Mesenchymal stem cell (in vitro differentiated cells and primary cell): ENCODE results near the gene IMP4.

ENCODE experiments used
- DNase-seq: peaks from one replicate; pipeline ENCODE4 v3.0.0-alpha.2; 2013
- H2AFZ ChIP-seq: one replicate; pipeline ENCODE4 v1.6.1; 2013; ENCODE audit warnings: low read depth, mild to moderate bottlenecking, control low read depth, inconsistent platforms, low read length, moderate library complexity
- H2AK5ac ChIP-seq: 2 replicates; pipeline ENCODE4 v1.6.1; 2013; ENCODE audit warnings: low read length, moderate library complexity, mild to moderate bottlenecking, inconsistent platforms; ENCODE audit not compliant: severe bottlenecking
- H2BK120ac ChIP-seq: one replicate; pipeline ENCODE4 v1.6.1; 2013; ENCODE audit warnings: low read depth, mild to moderate bottlenecking, inconsistent platforms, low read length, moderate library complexity
- H2BK12ac ChIP-seq, 2 experiments: one replicate each; pipeline ENCODE4 v1.6.1; 2013; ENCODE audit warnings: inconsistent platforms in 2 of 2, low read length in 2 of 2, mild to moderate bottlenecking in 2 of 2, moderate library complexity in 2 of 2, control low read depth in 1 of 2
- H2BK15ac ChIP-seq: one replicate; pipeline ENCODE4 v1.6.1; 2013; ENCODE audit warnings: mild to moderate bottlenecking, low read depth, inconsistent platforms; ENCODE audit not compliant: poor library complexity, severe bottlenecking
- H2BK5ac ChIP-seq: 2 replicates; pipeline ENCODE4 v1.6.1; 2013; ENCODE audit warnings: low read depth, mild to moderate bottlenecking, low read length, control low read depth, inconsistent platforms; ENCODE audit not compliant: poor library complexity, severe bottlenecking
- H3K14ac ChIP-seq, 2 experiments: one replicate each; pipeline ENCODE4 v1.6.1; 2013; ENCODE audit warnings: inconsistent platforms in 2 of 2, low read length in 2 of 2, control low read depth in 1 of 2, mild to moderate bottlenecking in 1 of 2, moderate library complexity in 1 of 2
- H3K18ac ChIP-seq, 2 experiments: one replicate each; pipeline ENCODE4 v1.6.1; 2013; ENCODE audit warnings: inconsistent platforms in 2 of 2, low read length in 2 of 2, control low read depth in 1 of 2, low read depth in 1 of 2, mild to moderate bottlenecking in 1 of 2
- H3K23ac ChIP-seq, 2 experiments: one replicate each; pipeline ENCODE4 v1.6.1; 2013; ENCODE audit warnings: inconsistent platforms in 2 of 2, low read length in 2 of 2, mild to moderate bottlenecking in 2 of 2, moderate library complexity in 2 of 2, control low read depth in 1 of 2
- H3K27ac ChIP-seq: 2 replicates; pipeline ENCODE4 v1.5.1; 2013; ENCODE audit warnings: mild to moderate bottlenecking, moderate library complexity, low read length, control low read depth, inconsistent platforms; ENCODE audit not compliant: poor library complexity, severe bottlenecking
- H3K27me3 ChIP-seq, 2 experiments: 2 replicates each; pipeline versions ENCODE4 v1.6.1 to v1.7.0; 2013; ENCODE audit warnings: low read length in 2 of 2, mild to moderate bottlenecking in 2 of 2, moderate library complexity in 2 of 2, control low read depth in 1 of 2, inconsistent platforms in 1 of 2; ENCODE audit not compliant: control insufficient read depth in 1 of 2, insufficient read depth in 1 of 2
- H3K36me3 ChIP-seq, 2 experiments: 2 replicates each; pipeline versions ENCODE4 v1.6.1 to v1.7.0; 2013; ENCODE audit warnings: low read length in 2 of 2, control low read depth in 1 of 2, inconsistent platforms in 1 of 2, low read depth in 1 of 2, mild to moderate bottlenecking in 1 of 2; ENCODE audit not compliant: insufficient read depth in 2 of 2, control insufficient read depth in 1 of 2
- H3K4ac ChIP-seq, 2 experiments: one replicate each; pipeline ENCODE4 v1.6.1; 2013; ENCODE audit warnings: inconsistent platforms in 2 of 2, low read length in 2 of 2, mild to moderate bottlenecking in 2 of 2, moderate library complexity in 2 of 2, control low read depth in 1 of 2, low read depth in 1 of 2
- H3K4me1 ChIP-seq: 2 replicates; pipeline ENCODE4 v1.6.1; 2013; ENCODE audit warnings: low read depth, low read length, control low read depth; ENCODE audit not compliant: control insufficient read depth, insufficient read depth
- H3K4me2 ChIP-seq: 2 replicates; pipeline ENCODE4 v1.6.1; 2013; ENCODE audit warnings: low read length, mild to moderate bottlenecking, inconsistent platforms; ENCODE audit not compliant: poor library complexity, severe bottlenecking
- H3K4me3 ChIP-seq, 2 experiments: 2 replicates each; pipeline versions ENCODE4 v1.5.1 to v1.7.0; 2013; ENCODE audit warnings: low read length in 2 of 2, mild to moderate bottlenecking in 2 of 2, control low read depth in 1 of 2, low read depth in 1 of 2; ENCODE audit not compliant: insufficient read depth in 1 of 2
- H3K79me1 ChIP-seq: replicated peaks from 2 replicates; pipeline ENCODE4 v1.6.1; 2013; ENCODE audit warnings: mild to moderate bottlenecking, control low read depth, low read length, inconsistent platforms; ENCODE audit not compliant: poor library complexity, severe bottlenecking
- H3K9ac ChIP-seq: 2 replicates; pipeline ENCODE4 v1.7.0; 2013; ENCODE audit warnings: mild to moderate bottlenecking, low read length, moderate library complexity
- H3K9me3 ChIP-seq: 2 replicates; pipeline ENCODE4 v1.7.0; 2013; ENCODE audit warnings: mild to moderate bottlenecking, low read length; ENCODE audit not compliant: control insufficient read depth
- H4K8ac ChIP-seq: one replicate; pipeline ENCODE4 v1.6.1; 2013; ENCODE audit warnings: inconsistent platforms, mild to moderate bottlenecking, low read length, moderate library complexity
- H4K91ac ChIP-seq: one replicate; pipeline ENCODE4 v1.6.1; 2013; ENCODE audit warnings: mild to moderate bottlenecking, low read length, inconsistent platforms
- WGBS: methylation state at CpG from one replicate; pipeline ENCODE4 v1.1.7; 2013; ENCODE audit warnings: mixed read lengths; 5-methylcytosine and 5-hydroxymethylcytosine counted together

IMP4 gene

GRCh38 chr2:130363479-130363878 is 20.8 kb downstream of the IMP4 start:
- no peak overlapping the region for H3K9ac ChIP-seq
- H3K27me3 ChIP-seq, result no peaks in the 10 kb centered on the region
- H3K4me3 ChIP-seq, result no peak overlapping the region
- no peak overlapping the region for H3K23ac ChIP-seq
- no peak overlapping the region for H2AK5ac ChIP-seq
- no peak overlapping the region for H3K4me2 ChIP-seq
- H3K4ac ChIP-seq, result no peak overlapping the region
- no peak for DNase-seq
- H3K79me1 ChIP-seq, result no peaks in the 10 kb centered on the region
- no peak overlapping the region for H2BK15ac ChIP-seq
- H3K27ac ChIP-seq, result no peak overlapping the region
- H4K8ac ChIP-seq, result no peak overlapping the region
- H3K36me3 ChIP-seq, result no peaks in the 10 kb centered on the region
- H3K4me1 ChIP-seq, result no peaks in the 10 kb centered on the region
- no peak overlapping the region for H3K14ac ChIP-seq
- no peak overlapping the region for H2BK120ac ChIP-seq
- no peak overlapping the region for H3K18ac ChIP-seq
- no peak overlapping the region for H2BK5ac ChIP-seq
- H4K91ac ChIP-seq, result no peak overlapping the region
- no peak overlapping the region for H2BK12ac ChIP-seq
- H2AFZ ChIP-seq, result no peak overlapping the region
- no peaks in the 10 kb centered on the region for H3K9me3 ChIP-seq

GRCh38 chr2:130365075-130365474 is 22.4 kb downstream of the IMP4 start:
- WGBS, result 43% methylated on average over 1 of the region's 2 CpGs
- Histone ChIP-seq H3K79me1 (no peaks in the 10 kb centered on the region), H2BK120ac (no peak overlapping the region), H3K4me2 (no peak overlapping the region), H3K14ac (no peak overlapping the region), H3K18ac (no peak overlapping the region), H2BK12ac (no peak overlapping the region), H3K27me3 (no peaks in the 10 kb centered on the region), H3K27ac (no peak overlapping the region), H2BK5ac (no peak overlapping the region), H3K9me3 (no peaks in the 10 kb centered on the region), H3K4ac (no peak overlapping the region), H4K8ac (no peak overlapping the region), H2AK5ac (no peak overlapping the region), H3K36me3 (peaks cover 0 to 2% of the 10 kb centered on the region in 2 experiments), H3K23ac (no peak overlapping the region), H2BK15ac (no peak overlapping the region), H2AFZ (no peak overlapping the region), H3K4me1 (no peaks in the 10 kb centered on the region), H4K91ac (no peak overlapping the region), H3K4me3 (no peak overlapping the region), H3K9ac (no peak overlapping the region)
- no peak for DNase-seq

- 96% methylated on average over 2 of the region's 2 CpGs for WGBS
- H2BK12ac ChIP-seq, result no peak overlapping the region
- no peak overlapping the region for H4K91ac ChIP-seq
- H3K4me1 ChIP-seq, result peaks cover 2% of the 10 kb centered on the region
- no peak for DNase-seq
- no peak overlapping the region for H3K4ac ChIP-seq
- H2AFZ ChIP-seq, result no peak overlapping the region
- H3K4me3 ChIP-seq, result no peak overlapping the region
- peaks cover 4% of the 10 kb centered on the region for H3K79me1 ChIP-seq
- H3K27ac ChIP-seq, result no peak overlapping the region
- no peak overlapping the region for H2BK15ac ChIP-seq
- H2AK5ac ChIP-seq, result no peak overlapping the region
- no peak overlapping the region for H2BK5ac ChIP-seq
- no peak overlapping the region for H3K4me2 ChIP-seq
- H3K23ac ChIP-seq, result no peak overlapping the region
- H3K18ac ChIP-seq, result no peak overlapping the region
- no peak overlapping the region for H2BK120ac ChIP-seq
- no peak overlapping the region for H3K14ac ChIP-seq
- H3K9ac ChIP-seq, result no peak overlapping the region
- peaks cover 4 to 9% of the 10 kb centered on the region in 2 experiments for H3K36me3 ChIP-seq
- H3K9me3 ChIP-seq, result no peaks in the 10 kb centered on the region
- H4K8ac ChIP-seq, result no peak overlapping the region
- H3K27me3 ChIP-seq, result no peaks in the 10 kb centered on the region
Measured at GRCh38 chr2:130365963-130366362, 23.3 kb downstream of the IMP4 start.

GRCh38 chr2:130366720-130367119 is 24.0 kb downstream of the IMP4 start:
- Histone ChIP-seq H3K14ac (no peak overlapping the region), H3K23ac (no peak overlapping the region), H3K4me2 (no peak overlapping the region), H3K9ac (no peak overlapping the region), H3K4me3 (no peak overlapping the region), H2BK15ac (no peak overlapping the region), H3K4ac (no peak overlapping the region), H3K27me3 (no peaks in the 10 kb centered on the region), H3K79me1 (peaks cover 9% of the 10 kb centered on the region), H2BK12ac (no peak overlapping the region), H2BK5ac (no peak overlapping the region), H2AK5ac (no peak overlapping the region), H4K8ac (no peak overlapping the region), H2AFZ (no peak overlapping the region), H3K36me3 (peaks cover 4 to 9% of the 10 kb centered on the region in 2 experiments), H4K91ac (no peak overlapping the region), H2BK120ac (no peak overlapping the region), H3K4me1 (peaks cover 5% of the 10 kb centered on the region), H3K9me3 (no peaks in the 10 kb centered on the region), H3K18ac (no peak overlapping the region), H3K27ac (no peak overlapping the region)
- DNase-seq, result no peak
- no CpG with 5 or more reads among the region's 1 CpG for WGBS
